Hepatocyte (in vitro differentiated cells): ENCODE results near the gene ARHGAP5.

Experiments used
- CTCF ChIP-seq: fragments of 200-600 bp; sonication (generic); IDR thresholded peaks from 2 replicates; pipeline ENCODE4 v1.5.1; 2016; ENCODE audit warnings: antibody characterized with exemption, mild to moderate bottlenecking; ENCODE audit not compliant: poor library complexity
- EZH2 ChIP-seq: fragments of 200-600 bp; sonication (generic); IDR thresholded peaks from 2 replicates; pipeline ENCODE4 v1.6.1; 2016; ENCODE audit warnings: antibody characterized with exemption, mild to moderate bottlenecking, borderline replicate concordance
- EZH2phosphoT487 ChIP-seq: fragments of 200-600 bp; sonication (generic); IDR thresholded peaks from one replicate; pipeline ENCODE4 v1.6.1; 2018; ENCODE audit warnings: antibody characterized with exemption, mild to moderate bottlenecking, low read depth, moderate library complexity; ENCODE audit not compliant: unreplicated experiment, severe bottlenecking

- no peak for TF ChIP-seq CTCF
- TF ChIP-seq EZH2, result no peak
- no peak for TF ChIP-seq EZH2phosphoT487
Measured at GRCh38 chr14:32203928-32204357, 126.8 kb downstream of the ARHGAP5 start.
